ENCODE results near the gene PAEP.

Gene PAEP

GRCh38 chr9:135579889-135580660, 18.5 kb downstream of the PAEP start:
- DNase-seq: no peak

DNA sequence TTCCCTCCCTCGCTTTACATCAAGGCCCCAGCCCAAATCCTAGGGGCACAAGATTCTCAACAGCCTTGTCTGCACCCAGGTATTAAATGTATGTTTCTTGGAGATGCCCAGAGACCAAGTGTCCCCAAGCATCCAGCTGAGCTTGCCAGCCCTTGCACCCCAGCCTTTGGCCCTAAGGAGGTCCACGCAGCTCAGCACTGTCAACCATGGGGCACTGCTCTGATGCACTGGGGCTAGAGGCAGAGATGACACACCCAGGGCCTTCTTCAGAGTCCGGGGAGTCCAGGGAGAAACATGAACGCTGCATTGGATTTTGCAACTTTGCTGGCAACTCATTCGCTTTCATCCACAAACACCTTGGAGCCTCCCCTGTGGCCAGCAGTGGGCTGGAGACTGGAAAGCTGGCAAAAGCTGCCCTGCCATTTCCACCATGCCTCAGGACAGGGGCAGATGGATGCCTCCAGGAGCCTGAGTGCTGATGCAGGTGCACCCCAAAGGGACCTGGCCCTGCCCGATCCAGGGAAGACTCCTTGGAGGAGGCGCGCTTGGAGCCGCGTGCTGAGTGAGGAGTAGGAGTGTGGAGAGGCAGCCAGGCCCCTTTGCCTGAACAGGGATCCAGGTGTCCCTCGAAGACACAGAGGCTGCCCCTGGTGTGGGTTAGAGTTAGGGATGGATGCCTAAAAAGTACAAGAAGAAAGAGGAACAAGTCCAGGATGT, 19.3 kb downstream of the PAEP start:
- DNase-seq: no peak

DNA sequence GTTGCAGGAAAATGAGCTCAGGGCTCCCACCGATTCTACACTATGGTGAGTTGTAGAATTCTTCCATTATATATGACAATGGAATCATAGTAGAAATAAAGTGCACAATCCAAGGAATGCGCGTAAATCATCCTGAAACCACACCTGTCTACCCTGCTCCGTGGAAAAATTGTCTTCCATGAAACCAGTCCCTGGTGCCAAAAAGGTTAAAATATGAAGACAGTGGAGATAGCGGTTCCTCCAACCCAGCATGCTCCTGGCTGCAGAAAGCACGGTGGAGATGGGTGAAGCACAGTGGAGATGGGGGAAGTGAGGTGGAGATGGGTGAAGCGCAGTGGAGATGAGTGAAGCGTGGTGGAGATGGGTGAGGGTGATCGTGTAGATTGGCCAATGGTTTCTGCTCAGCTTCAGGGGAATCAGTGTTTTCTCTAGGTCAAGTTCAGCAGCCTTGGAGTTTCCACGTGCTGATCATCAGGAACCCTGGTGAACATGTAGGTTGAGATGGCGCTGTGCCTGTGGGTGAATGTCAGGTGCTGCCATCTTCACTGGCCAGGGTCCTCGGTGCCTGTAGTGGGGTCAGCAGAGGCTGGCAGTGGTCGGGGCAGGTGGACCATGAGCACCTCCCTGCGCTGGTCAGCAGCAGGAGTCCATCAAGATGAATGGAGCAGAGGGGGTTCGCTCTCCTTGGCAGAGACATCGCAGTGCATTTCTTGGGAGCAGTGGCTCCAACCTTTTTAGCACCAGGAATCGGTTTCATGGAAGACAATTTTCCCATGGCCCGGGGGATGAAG, 20.3 kb downstream of the PAEP start:
- no peak for DNase-seq

- no peak for DNase-seq
These were observed 21.0 kb downstream of the PAEP start for GRCh38 chr9:135582541-135582940.

DNA sequence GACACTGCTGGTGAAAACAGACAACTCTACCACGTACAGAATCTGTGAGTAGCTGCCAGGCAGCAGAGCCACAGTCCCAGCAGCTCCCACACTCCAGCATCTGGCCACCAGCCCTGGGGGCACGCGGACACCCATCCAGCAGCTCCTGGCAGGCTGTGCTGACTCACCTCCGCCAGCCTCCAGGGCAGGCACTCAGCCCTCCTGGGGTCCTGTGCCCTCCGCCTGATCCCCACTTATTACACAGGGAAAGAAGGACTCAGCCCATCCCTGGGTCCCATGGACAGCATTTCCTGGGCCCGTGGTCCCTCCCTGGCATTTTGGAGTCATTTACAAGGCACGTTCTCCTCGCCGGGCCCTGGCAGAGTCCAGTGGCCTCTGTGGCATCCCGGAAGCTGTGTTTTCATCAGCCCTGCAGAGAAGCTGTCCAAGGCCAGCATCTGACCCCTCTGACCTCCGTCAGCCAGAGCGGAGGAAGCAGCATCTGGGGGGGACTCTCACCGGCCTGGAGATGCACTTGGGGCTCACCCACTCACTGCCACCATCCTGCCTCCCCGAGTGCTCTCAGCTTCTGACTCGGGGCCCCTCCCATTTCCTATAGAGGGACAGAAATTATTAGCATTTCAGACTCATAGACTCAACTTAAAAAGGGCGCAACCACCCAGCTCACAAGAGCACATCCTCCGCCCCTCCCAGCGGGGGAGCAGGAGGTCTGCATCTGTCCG, 21.6 kb downstream of the PAEP start:
- no peak for DNase-seq

- DNase-seq: no peak
These were observed 22.1 kb downstream of the PAEP start for GRCh38 chr9:135583688-135584011.

GRCh38 chr9:135584371-135584770, 22.8 kb downstream of the PAEP start:
- no peak for DNase-seq

GRCh38 chr9:135584934-135585333, 23.4 kb downstream of the PAEP start:
- DNase-seq: no peak

DNA sequence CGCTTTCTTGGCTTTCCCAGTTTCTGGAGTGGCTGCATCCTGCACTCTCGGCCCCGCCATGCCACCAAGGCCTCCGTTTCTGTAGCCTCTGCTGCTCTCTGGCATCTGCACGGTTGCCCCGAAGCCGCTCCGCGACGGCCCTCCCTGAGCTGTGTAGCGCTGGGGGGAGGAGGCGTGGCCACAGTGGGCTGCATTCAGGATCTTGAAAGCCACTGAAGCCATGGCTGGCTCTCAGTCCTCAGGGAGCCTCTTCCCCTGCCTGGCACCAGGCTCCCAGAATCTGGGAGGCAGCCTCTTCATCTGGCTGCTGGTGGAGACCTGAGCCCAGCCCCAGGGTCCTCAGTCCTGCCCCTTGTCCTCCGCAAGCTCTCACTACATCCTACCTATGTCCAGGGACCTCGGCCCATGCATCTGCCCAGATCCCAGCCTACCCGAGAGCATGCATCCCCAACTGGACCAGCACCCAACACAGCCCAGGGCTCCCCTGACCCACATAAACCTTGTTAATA, 25.1 kb downstream of the PAEP start:
- no peak for DNase-seq

DNA sequence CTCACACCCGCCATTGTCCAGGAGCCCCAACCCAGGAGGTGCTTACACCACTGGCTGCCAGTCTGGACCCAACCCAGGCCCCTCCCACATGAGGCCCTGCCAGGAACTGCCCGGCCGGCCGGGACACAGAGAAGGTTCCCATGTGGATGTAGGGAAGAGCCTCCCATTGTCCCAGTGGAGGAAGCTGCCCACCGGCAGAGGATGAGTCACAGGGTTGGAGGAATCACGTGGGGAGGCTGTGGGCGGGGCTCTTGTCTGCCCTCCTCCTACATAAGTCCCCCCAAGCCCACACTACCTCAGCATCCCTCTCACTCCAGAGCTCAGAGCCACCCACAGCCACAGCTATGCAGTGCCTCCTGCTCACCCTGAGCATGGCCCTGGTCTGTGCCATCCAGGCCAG, 26.1 kb downstream of the PAEP start:
- no peak for DNase-seq

DNA sequence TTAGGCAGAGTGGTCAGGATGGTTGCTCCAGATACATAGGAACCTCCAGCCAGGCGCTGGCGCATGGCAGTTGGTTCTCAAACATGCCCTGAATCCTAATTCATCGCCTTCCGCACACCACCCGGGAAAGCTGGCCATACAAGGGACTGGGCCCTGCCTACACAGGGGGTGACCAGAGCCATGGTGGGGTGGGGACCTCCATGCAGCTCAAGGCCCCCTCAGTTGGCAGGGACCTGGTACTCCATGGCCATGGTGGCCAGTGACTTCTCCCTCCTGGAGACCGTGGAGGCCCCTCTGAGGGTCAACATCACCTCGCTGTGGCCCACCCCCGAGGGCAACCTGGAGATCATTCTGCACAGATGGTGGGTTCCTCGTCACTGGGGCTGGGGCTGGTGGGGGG, 26.8 kb downstream of the PAEP start:
- DNase-seq: no peak

DNA sequence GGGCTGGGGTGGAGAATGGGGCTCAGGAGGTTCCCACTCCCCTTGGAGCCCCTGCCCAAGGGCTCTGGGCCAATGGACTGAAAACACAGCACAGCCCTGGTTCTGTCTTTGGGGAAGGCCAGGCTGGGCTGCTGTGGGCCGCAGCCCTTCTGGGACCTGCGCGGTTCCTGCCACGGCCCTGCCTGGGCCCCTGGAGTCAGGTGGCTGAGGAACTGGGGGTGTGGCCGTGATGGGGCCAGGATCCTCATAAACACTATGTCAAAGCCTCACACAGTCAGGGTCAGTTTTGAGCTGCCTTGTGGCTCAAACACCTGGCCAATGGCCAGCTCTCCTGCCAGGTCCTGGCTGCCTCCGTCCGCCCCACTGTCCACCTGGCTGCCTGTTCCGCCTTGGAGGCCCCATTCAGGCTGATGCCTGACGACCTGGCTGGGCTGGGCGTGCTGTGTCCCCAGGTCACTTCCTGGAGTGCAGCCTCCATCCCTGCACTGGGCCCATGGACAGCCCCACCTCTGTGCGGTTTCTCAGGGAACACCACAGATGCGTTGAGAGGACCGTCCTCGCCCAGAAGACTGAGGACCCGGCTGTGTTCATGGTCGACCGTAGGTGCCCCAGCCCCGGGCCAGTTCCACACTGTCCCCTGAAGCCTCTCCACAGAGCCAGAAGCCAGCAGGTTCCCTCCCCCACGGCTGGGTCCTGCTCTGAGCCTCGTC, 27.5 kb downstream of the PAEP start:
- DNase-seq: no peak

DNA sequence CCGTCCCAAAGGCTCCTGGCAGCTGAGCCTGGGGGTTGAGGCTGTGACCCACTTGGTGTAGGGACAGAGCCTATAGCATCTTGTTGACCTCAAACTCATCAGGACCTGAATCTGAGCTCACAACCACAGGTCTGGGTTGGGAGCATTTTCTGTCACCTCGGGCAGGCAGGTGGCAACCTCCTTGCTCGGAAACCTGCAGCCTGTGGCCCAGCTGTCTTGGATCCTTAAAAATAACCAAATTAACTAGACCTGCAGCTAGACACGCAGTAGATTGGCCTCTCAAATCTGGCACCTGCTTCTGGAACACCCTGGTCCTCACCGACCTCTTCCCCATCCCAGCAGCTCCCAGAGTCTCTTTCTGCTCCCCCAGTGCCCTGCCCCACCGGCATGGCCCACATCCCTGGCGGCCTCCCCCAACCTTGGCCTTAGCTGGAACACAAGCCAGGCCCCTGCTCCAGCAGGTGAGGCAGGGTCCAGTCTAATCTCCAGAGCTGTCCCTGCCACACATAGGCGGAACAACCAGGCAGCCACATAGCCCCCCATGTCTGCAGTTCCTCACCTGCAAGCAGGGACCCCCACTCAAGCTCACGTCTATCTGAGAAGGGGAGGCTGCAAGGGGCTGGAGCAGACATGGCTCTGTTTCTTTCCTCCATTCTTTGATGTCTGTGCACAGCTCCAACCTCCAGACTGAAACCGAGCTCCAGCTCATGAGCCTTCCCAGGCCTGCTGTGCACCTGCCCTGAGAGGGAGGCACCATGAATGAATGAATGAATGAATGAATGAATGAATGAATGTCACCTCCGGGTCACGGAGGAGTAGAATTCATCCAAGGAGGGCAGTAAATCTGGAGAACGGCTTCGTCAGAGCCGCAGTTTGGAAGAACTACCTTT, 28.3 kb downstream of the PAEP start:
- no peak for DNase-seq

DNA sequence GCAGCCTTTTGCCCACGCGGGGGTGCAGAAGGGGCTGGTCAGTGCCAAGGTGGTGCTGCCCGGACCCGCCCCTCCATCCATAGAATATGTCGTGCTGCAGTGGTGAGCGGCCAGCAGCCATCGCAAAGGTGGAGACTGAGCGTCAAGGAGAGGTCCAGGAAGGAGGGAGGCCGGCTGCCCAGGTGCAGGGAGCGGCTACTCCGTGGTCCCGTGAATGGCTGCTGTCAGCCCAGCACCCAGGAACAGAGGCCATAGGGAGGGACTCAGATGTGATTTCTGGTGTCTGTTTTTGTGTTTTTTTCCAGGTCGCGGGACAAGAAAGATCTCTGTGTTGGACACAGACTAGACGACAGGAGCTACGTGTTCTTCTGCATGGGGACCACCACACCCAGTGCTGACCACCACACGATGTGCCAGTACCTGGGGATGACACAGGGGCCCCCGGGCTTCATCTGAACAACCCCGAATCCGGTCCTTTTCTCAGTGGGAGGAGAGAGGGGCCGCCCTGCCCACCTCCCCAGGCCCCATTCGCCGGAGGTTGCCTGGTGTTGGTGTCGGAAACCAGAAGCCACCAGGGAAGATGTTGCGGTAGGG, 29.0 kb downstream of the PAEP start:
- no peak for DNase-seq

GRCh38 chr9:135591506-135592330, 30.2 kb downstream of the PAEP start:
- DNase-seq: no peak

GRCh38 chr9:135592331-135592590, 30.7 kb downstream of the PAEP start:
- DNase-seq: no peak

- no peak for DNase-seq
These were observed 31.1 kb downstream of the PAEP start for GRCh38 chr9:135592625-135593024.

GRCh38 chr9:135596211-135596610, 34.7 kb downstream of the PAEP start:
- DNase-seq: no peak

DNA sequence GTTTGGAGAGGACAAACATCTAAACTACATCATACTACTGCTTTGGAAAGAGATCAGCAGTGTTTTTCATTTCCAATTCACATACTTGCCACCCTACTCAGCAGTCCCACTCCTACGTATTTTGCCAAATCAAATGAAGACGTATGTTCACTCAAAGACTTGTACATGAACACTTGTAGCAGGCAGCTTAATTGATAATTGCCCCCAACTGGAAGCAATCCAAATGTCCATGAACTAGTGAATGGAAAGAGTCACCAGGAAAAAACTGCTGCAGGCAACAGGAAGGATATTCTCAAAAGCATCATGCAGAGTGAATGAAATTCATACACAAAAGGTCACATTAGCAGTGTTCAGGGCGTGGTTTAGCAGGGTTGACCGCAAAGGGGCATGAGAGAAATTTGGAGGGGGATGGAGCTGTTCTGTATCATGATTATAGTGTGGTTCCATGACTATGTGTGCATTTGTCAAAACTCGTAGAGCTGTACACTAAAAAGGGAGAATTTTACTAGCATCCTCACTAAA, 38.8 kb downstream of the PAEP start:
- DNase-seq: no peak

- DNase-seq: no peak
These were observed 40.4 kb downstream of the PAEP start for GRCh38 chr9:135601988-135602387.

Data from suppressor macrophage (primary cell).